Trophoblast cell (in vitro differentiated cells and primary cell): Measurements from ENCODE around the gene RSAD1.

ENCODE experiments used
- DNase-seq, 2 donors: peaks; one replicate each; pipeline ENCODE4 v3.0.0-alpha.2; 2016
- H2AFZ ChIP-seq: 2 replicates; pipeline ENCODE4 v1.6.1; 2013; ENCODE audit warnings: low read length, moderate library complexity, mild to moderate bottlenecking; ENCODE audit not compliant: insufficient read depth, poor library complexity
- H2AK5ac ChIP-seq: 2 replicates; pipeline ENCODE4 v1.6.1; 2013; ENCODE audit warnings: mild to moderate bottlenecking, low read length
- H2BK120ac ChIP-seq: 2 replicates; pipeline ENCODE4 v1.6.1; 2013; ENCODE audit warnings: low read length, mild to moderate bottlenecking, moderate library complexity; ENCODE audit not compliant: insufficient read depth, poor library complexity
- H2BK12ac ChIP-seq: 2 replicates; pipeline ENCODE4 v1.6.1; 2013; ENCODE audit warnings: mild to moderate bottlenecking, low read length, moderate library complexity
- H2BK5ac ChIP-seq: 2 replicates; pipeline ENCODE4 v1.6.1; 2013; ENCODE audit warnings: low read length, low read depth, moderate library complexity, mild to moderate bottlenecking; ENCODE audit not compliant: poor library complexity
- H3K14ac ChIP-seq: 2 replicates; pipeline ENCODE4 v1.6.1; 2013; ENCODE audit warnings: mild to moderate bottlenecking, low read length
- H3K18ac ChIP-seq: 2 replicates; pipeline ENCODE4 v1.6.1; 2013; ENCODE audit warnings: mild to moderate bottlenecking, low read length
- H3K23ac ChIP-seq: 2 replicates; pipeline ENCODE4 v1.6.1; 2013; ENCODE audit warnings: low read length
- H3K27ac ChIP-seq: 2 replicates; pipeline ENCODE4 v1.5.1; 2013; ENCODE audit warnings: low read depth, mild to moderate bottlenecking, inconsistent platforms, low read length, moderate library complexity
- H3K27me3 ChIP-seq: 2 replicates; pipeline ENCODE4 v1.6.1; 2013; ENCODE audit warnings: inconsistent platforms, mild to moderate bottlenecking, low read length, moderate library complexity; ENCODE audit not compliant: insufficient read depth
- H3K36me3 ChIP-seq, 2 experiments: 1 replicate in 1 of 2; 2 replicates in 1 of 2; pipeline ENCODE4 v1.6.1; 2013; ENCODE audit warnings: low read length in 2 of 2, mild to moderate bottlenecking in 2 of 2, moderate library complexity in 1 of 2; ENCODE audit not compliant: insufficient read depth in 2 of 2, control insufficient read depth in 1 of 2
- H3K4ac ChIP-seq: 2 replicates; pipeline ENCODE4 v1.6.1; 2013; ENCODE audit warnings: low read depth, mild to moderate bottlenecking, low read length, moderate library complexity
- H3K4me1 ChIP-seq, 2 experiments: 1 replicate in 1 of 2; 2 replicates in 1 of 2; pipeline ENCODE4 v1.6.1; 2013; ENCODE audit warnings: low read length in 2 of 2, mild to moderate bottlenecking in 2 of 2, moderate library complexity in 1 of 2; ENCODE audit not compliant: insufficient read depth in 2 of 2, control insufficient read depth in 1 of 2
- H3K4me2 ChIP-seq: 2 replicates; pipeline ENCODE4 v1.6.1; 2013; ENCODE audit warnings: inconsistent platforms, mild to moderate bottlenecking, low read length, moderate library complexity
- H3K4me3 ChIP-seq: 2 replicates; pipeline ENCODE4 v1.5.1; 2013; ENCODE audit warnings: mild to moderate bottlenecking, low read depth, low read length, inconsistent platforms
- H3K79me1 ChIP-seq: one replicate; pipeline ENCODE4 v1.6.1; 2013; ENCODE audit warnings: low read length
- H3K79me2 ChIP-seq: 2 replicates; pipeline ENCODE4 v1.6.1; 2013; ENCODE audit warnings: low read length, mild to moderate bottlenecking; ENCODE audit not compliant: control insufficient read depth, insufficient read depth, poor library complexity
- H3K9ac ChIP-seq: 2 replicates; pipeline ENCODE4 v1.6.1; 2013; ENCODE audit warnings: mild to moderate bottlenecking, low read length
- H3K9me3 ChIP-seq: 2 replicates; pipeline ENCODE4 v1.6.1; 2013; ENCODE audit warnings: low read depth, mild to moderate bottlenecking, control low read depth, inconsistent platforms, low read length; ENCODE audit not compliant: insufficient read depth
- H4K12ac ChIP-seq: 2 replicates; pipeline ENCODE4 v1.6.1; 2013; ENCODE audit warnings: low read depth, mild to moderate bottlenecking, low read length, moderate library complexity
- H4K8ac ChIP-seq: 2 replicates; pipeline ENCODE4 v1.6.1; 2013; ENCODE audit warnings: low read depth, mild to moderate bottlenecking, low read length, moderate library complexity
- H4K91ac ChIP-seq: one replicate; pipeline ENCODE4 v1.6.1; 2013; ENCODE audit warnings: low read depth, mild to moderate bottlenecking, low read length, moderate library complexity
- WGBS: extraction: QIAGEN DNeasy Blood & Tissue Kit; methylation state at CpG from one replicate; pipeline ENCODE4 v1.1.7; 2013; ENCODE audit warnings: missing lambda C conversion rate; ENCODE audit not compliant: insufficient read length, insufficient coverage; ENCODE audit errors: extremely low coverage; 5-methylcytosine and 5-hydroxymethylcytosine counted together

Gene RSAD1

GRCh38 chr17:50443505-50443974 is 35.1 kb upstream of the RSAD1 start:
- H2AK5ac ChIP-seq: no peak overlapping the region
- peaks cover 5 to 7% of the 10 kb centered on the region in 2 experiments for H3K4me1 ChIP-seq
- H3K9me3 ChIP-seq: no peaks in the 10 kb centered on the region
- H2BK120ac ChIP-seq: no peak overlapping the region
- no CpG with 5 or more reads among the region's 3 CpGs for WGBS
- H3K27ac ChIP-seq: no peak overlapping the region
- no peak overlapping the region for H4K91ac ChIP-seq
- H3K4ac ChIP-seq: no peak overlapping the region
- H3K18ac ChIP-seq: no peak overlapping the region
- no peaks in the 10 kb centered on the region for H3K27me3 ChIP-seq
- H4K8ac ChIP-seq: no peak overlapping the region
- no peak overlapping the region for H2BK12ac ChIP-seq
- H3K9ac ChIP-seq: no peak overlapping the region
- H3K4me2 ChIP-seq: peak overlapping the region; percentile 52
- H3K14ac ChIP-seq: no peak overlapping the region
- no peaks in the 10 kb centered on the region for H3K79me1 ChIP-seq
- H3K36me3 ChIP-seq: peaks cover 3 to 10% of the 10 kb centered on the region in 2 experiments
- no peak overlapping the region for H3K4me3 ChIP-seq
- peaks cover 3% of the 10 kb centered on the region for H3K79me2 ChIP-seq
- H2AFZ ChIP-seq: no peak overlapping the region
- no peak for DNase-seq
- H2BK5ac ChIP-seq: no peak overlapping the region
- H3K23ac ChIP-seq: no peak overlapping the region
- H4K12ac ChIP-seq: no peak overlapping the region

- Histone ChIP-seq H4K91ac (no peak overlapping the region), H2BK5ac (no peak overlapping the region), H3K4me1 (peaks cover 3 to 7% of the 10 kb centered on the region in 2 experiments), H3K18ac (no peak overlapping the region), H3K4ac (no peak overlapping the region), H2AK5ac (no peak overlapping the region), H3K4me3 (no peak overlapping the region), H3K27me3 (no peaks in the 10 kb centered on the region), H3K36me3 (peaks cover 3 to 10% of the 10 kb centered on the region in 2 experiments), H2BK120ac (no peak overlapping the region), H3K14ac (no peak overlapping the region), H3K9ac (no peak overlapping the region), H2BK12ac (no peak overlapping the region), H3K27ac (no peak overlapping the region), H3K79me2 (peaks cover 2% of the 10 kb centered on the region), H3K4me2 (no peak overlapping the region), H2AFZ (no peak overlapping the region), H4K12ac (no peak overlapping the region), H3K23ac (no peak overlapping the region), H3K79me1 (no peaks in the 10 kb centered on the region), H4K8ac (no peak overlapping the region), H3K9me3 (no peaks in the 10 kb centered on the region)
- DNase-seq: peak; percentile 60 to 80
- no CpG with 5 or more reads among the region's 6 CpGs for WGBS
Observed at GRCh38 chr17:50444841-50445715, 33.6 kb upstream of the RSAD1 start.

GRCh38 chr17:50445730-50446325 is 32.8 kb upstream of the RSAD1 start:
- no peak overlapping the region for H3K14ac ChIP-seq
- H3K36me3 ChIP-seq: peaks cover 0 to 4% of the 10 kb centered on the region in 2 experiments
- no peak for DNase-seq
- no peak overlapping the region for H3K23ac ChIP-seq
- no peaks in the 10 kb centered on the region for H3K9me3 ChIP-seq
- H2BK5ac ChIP-seq: no peak overlapping the region
- no CpG with 5 or more reads among the region's 1 CpG for WGBS
- H4K8ac ChIP-seq: no peak overlapping the region
- H2AFZ ChIP-seq: no peak overlapping the region
- H2AK5ac ChIP-seq: no peak overlapping the region
- H3K79me2 ChIP-seq: peaks cover 1% of the 10 kb centered on the region
- H3K27me3 ChIP-seq: no peaks in the 10 kb centered on the region
- no peak overlapping the region for H2BK120ac ChIP-seq
- no peak overlapping the region for H4K12ac ChIP-seq
- no peak overlapping the region for H4K91ac ChIP-seq
- H3K18ac ChIP-seq: no peak overlapping the region
- H2BK12ac ChIP-seq: no peak overlapping the region
- H3K4me2 ChIP-seq: no peak overlapping the region
- H3K79me1 ChIP-seq: no peaks in the 10 kb centered on the region
- H3K4me3 ChIP-seq: no peak overlapping the region
- no peak overlapping the region for H3K27ac ChIP-seq
- H3K4ac ChIP-seq: no peak overlapping the region
- H3K4me1 ChIP-seq: peaks cover 2 to 4% of the 10 kb centered on the region in 2 experiments
- H3K9ac ChIP-seq: no peak overlapping the region

GRCh38 chr17:50447870-50448595 is 30.6 kb upstream of the RSAD1 start:
- Histone ChIP-seq H3K36me3 (no peaks in the 10 kb centered on the region), H3K14ac (no peak overlapping the region), H3K9ac (no peak overlapping the region), H2AK5ac (no peak overlapping the region), H3K4me2 (no peak overlapping the region), H3K27ac (no peak overlapping the region), H3K4ac (no peak overlapping the region), H4K12ac (no peak overlapping the region), H2BK5ac (no peak overlapping the region), H3K79me2 (no peaks in the 10 kb centered on the region), H4K91ac (no peak overlapping the region), H3K79me1 (no peaks in the 10 kb centered on the region), H2BK12ac (no peak overlapping the region), H3K9me3 (no peaks in the 10 kb centered on the region), H3K27me3 (no peaks in the 10 kb centered on the region), H3K23ac (no peak overlapping the region), H3K4me3 (no peak overlapping the region), H2AFZ (no peak overlapping the region), H3K18ac (no peak overlapping the region), H2BK120ac (no peak overlapping the region), H4K8ac (no peak overlapping the region), H3K4me1 (no peaks in the 10 kb centered on the region)
- no peak for DNase-seq
- WGBS: no CpG with 5 or more reads among the region's 7 CpGs
